GM12873 (cell line): ENCODE data around the gene GALNT13.

Source experiments
- CTCF ChIP-seq: IDR thresholded peaks from 2 replicates; pipeline ENCODE4 v1.5.1; 2012; ENCODE audit warnings: low read depth, mild to moderate bottlenecking, moderate library complexity, low read length, control low read depth; ENCODE audit not compliant: insufficient read depth; ENCODE audit errors: missing control alignments

Gene GALNT13

GRCh38 chr2:154256136-154256535 lies 384.4 kb downstream of the GALNT13 start:
- TF ChIP-seq CTCF = no peak

DNA sequence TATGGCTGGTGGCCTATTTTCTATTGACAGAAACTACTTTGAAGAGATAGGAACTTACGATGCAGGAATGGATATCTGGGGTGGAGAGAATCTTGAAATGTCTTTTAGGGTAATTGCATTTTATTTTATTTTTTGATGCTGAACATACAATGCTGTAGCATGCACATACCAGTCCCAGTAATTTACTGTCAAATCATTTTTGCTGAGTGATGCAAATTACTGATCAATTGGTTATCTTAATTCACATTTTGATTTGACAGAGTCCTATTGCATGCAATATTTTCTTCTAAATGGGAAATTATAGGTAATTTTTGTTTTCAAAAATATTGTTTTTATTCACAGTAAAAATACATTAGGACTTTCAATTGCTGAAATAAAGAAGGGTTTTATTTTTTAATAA lies 387.3 kb downstream of the GALNT13 start:
- no peak for TF ChIP-seq CTCF

- TF ChIP-seq CTCF = no peak
Observed at GRCh38 chr2:154261473-154262027, 389.8 kb downstream of the GALNT13 start.

DNA sequence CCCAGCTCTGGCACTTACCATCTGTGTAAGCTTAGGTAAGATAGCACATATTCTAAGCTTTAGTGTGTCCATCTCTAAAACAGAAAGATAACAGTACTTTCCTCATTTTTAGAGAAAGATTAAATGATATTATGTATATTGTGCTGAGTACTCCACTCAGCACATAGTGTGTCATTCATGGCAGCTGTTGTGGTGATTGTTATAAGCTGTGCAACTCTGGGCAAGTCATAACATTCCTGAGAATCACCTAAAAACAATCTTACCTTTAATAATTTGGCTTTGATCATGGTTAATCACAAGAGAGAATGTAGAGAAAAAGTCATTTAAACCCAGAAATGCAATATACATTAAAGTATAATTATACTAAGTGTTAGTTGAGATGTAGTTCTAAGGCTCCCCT lies 391.5 kb downstream of the GALNT13 start:
- TF ChIP-seq CTCF = no peak

DNA sequence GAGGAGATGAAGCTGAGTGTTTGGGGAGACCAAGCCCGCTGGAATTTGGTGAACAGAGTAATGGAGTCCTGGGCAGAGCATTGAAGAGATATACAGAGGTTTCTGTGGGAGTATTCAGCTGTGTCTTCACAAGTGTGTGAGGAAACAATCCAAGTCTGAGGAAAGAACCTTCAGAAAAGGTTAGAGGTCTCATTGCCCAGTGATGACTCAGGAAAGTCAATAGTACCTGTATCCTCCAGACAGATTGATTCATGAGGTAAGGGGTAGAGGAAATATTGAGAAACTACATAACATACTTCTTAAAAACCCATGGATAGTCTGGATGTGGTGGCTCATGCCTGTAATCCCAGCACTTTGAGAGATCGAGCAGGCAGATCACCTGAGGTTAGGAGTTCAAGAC lies 392.3 kb downstream of the GALNT13 start:
- TF ChIP-seq CTCF = no peak

DNA sequence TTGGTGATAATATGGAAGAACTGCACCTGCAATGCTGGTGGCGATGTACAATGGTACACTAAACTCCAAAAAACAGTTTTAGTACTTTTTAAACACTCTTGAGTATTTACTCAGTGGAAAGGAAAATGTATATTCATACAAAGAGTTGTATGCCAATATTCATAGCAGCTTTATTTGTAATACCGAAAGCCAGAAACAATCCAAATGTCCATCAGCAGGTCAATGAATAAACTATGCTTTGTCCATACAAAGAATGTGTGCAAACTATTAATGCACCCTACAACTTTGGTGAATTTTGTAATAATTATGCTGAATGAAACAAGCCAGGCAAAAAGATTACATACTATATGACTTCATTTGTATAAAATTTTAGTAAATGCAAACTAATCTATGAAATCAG lies 396.3 kb downstream of the GALNT13 start:
- no peak for TF ChIP-seq CTCF

DNA sequence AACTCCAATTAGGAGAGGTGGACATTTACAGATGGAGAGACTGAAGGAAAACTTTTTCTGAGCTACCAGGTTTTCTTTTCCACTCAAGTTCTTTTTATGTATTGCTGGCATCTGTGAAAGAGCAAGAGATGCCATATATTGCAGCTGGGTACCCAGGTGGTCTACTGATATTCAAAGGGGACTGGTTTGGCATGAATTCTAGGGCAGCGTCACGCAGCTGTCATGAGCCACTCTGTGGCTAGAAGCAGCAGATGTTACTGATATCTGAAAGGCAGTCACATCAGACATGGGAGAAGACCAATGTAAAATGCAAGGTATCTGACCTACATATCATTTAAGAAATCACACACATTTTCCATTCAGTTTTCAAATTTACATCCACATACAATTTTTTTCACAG lies 408.8 kb downstream of the GALNT13 start:
- no peak for TF ChIP-seq CTCF

- no peak for TF ChIP-seq CTCF
Observed at GRCh38 chr2:154289870-154290269, 418.1 kb downstream of the GALNT13 start.
